Erythroblast (primary cell): Measurements from ENCODE around the gene ZNF614.

ENCODE experiments used
- GATA1 ChIP-seq: IDR thresholded peaks from 2 replicates; pipeline ENCODE4 v1.6.1; 2011; ENCODE audit warnings: low read depth, mild to moderate bottlenecking, control low read depth, low read length, moderate library complexity
- POLR2A ChIP-seq: IDR thresholded peaks from 2 replicates; pipeline ENCODE4 v1.6.1; 2011; ENCODE audit warnings: mild to moderate bottlenecking, low read length

DNA sequence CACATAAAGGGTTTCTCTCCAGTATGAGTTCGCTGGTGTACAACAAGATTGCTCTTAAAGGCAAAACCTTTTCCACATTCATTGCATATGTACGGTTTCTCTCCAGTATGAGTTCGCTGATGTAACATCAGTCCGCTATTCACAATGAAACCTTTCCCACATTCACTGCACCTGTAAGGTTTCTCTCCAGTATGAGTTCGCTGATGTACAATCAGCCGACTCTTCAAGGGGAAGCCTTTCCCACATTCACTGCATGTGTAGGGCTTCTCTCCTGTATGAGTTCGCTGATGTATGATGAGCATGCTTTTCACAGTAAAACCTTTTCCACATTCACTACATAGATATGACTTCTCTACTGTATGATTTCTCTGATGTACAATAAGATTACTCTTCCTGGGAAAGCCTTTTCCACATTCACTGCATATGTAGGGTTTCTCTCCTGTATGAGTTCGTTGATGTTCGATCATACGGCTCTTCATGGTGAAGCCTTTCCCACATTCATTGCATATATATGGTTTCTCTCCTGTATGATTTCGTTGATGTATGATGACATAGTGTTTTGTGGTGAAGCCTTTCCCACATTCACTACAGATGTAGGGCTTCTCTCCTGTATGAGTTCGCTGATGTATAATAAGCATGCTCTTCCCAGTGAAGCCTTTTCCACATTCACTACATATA is 6.0 kb upstream of the ZNF614 start:
- TF ChIP-seq POLR2A (no peak), GATA1 (no peak)
